CD14-positive monocyte (primary cell): Measurements from ENCODE around the gene TTC23L. TPM values are rescaled to one million over a fixed set of nuclear protein-coding genes. Genes with fewer than 3 reads are reported as not detected.

Source experiments
- DNase-seq, 3 donors: peaks; one replicate each; pipeline ENCODE4 v3.0.0-alpha.2; 2011 to 2022
- H2AFZ ChIP-seq: 2 replicates; pipeline ENCODE4 v1.6.0; 2012; ENCODE audit warnings: mild to moderate bottlenecking, low read depth, low read length, inconsistent platforms; ENCODE audit not compliant: insufficient read depth, poor library complexity, severe bottlenecking
- H3K27ac ChIP-seq, 2 donors: 1 replicate in 1 of 2; 2 replicates in 1 of 2; pipeline ENCODE4 v1.5.1; 2012 to 2013; ENCODE audit warnings: low read length in 2 of 2, control low read depth in 1 of 2, inconsistent platforms in 1 of 2, low read depth in 1 of 2, mild to moderate bottlenecking in 1 of 2
- H3K27me3 ChIP-seq, 2 donors: one replicate each; pipeline versions ENCODE4 v1.6.0 to v1.6.1; 2011 to 2013; ENCODE audit warnings: low read length in 2 of 2; ENCODE audit not compliant: control insufficient read depth in 2 of 2, insufficient read depth in 2 of 2
- H3K36me3 ChIP-seq, 2 donors: replicated peaks in 1 of 2; 1 replicate in 1 of 2; 2 replicates in 1 of 2; pipeline versions ENCODE4 v1.5.1 to v1.6.1; 2012 to 2013; ENCODE audit warnings: low read length in 2 of 2, control low read depth in 1 of 2, inconsistent platforms in 1 of 2, mild to moderate bottlenecking in 1 of 2; ENCODE audit not compliant: insufficient read depth in 2 of 2, control insufficient read depth in 1 of 2
- H3K4me1 ChIP-seq, 2 donors: 1 replicate in 1 of 2; 2 replicates in 1 of 2; pipeline versions ENCODE4 v1.5.1 to v1.6.1; 2012 to 2013; ENCODE audit warnings: low read length in 2 of 2, control low read depth in 1 of 2, inconsistent platforms in 1 of 2, mild to moderate bottlenecking in 1 of 2, moderate library complexity in 1 of 2; ENCODE audit not compliant: insufficient read depth in 2 of 2, control insufficient read depth in 1 of 2
- H3K4me2 ChIP-seq: replicated peaks from 2 replicates; pipeline ENCODE3; 2012; ENCODE audit warnings: low read length, moderate library complexity, mild to moderate bottlenecking; ENCODE audit not compliant: poor library complexity, severe bottlenecking; ENCODE audit errors: extremely low read depth
- H3K4me3 ChIP-seq, 3 experiments: fragments of 200-600 bp in 1 of 3; sonication (generic) in 1 of 3; replicated peaks in 1 of 3; 1 replicate in 2 of 3; 2 replicates in 1 of 3; pipeline ENCODE4 v1.5.1; 2011 to 2013; ENCODE audit warnings: low read length in 3 of 3, mild to moderate bottlenecking in 3 of 3, control low read depth in 2 of 3, low read depth in 2 of 3, inconsistent platforms in 1 of 3, moderate library complexity in 1 of 3
- H3K79me2 ChIP-seq: 2 replicates; pipeline ENCODE4 v1.6.0; 2012; ENCODE audit warnings: mild to moderate bottlenecking, control low read depth, inconsistent platforms, low read length, moderate library complexity; ENCODE audit not compliant: insufficient read depth
- H3K9ac ChIP-seq: 2 replicates; pipeline ENCODE4 v1.6.0; 2017; ENCODE audit warnings: low read length, mild to moderate bottlenecking; ENCODE audit not compliant: insufficient read depth, poor library complexity, severe bottlenecking
- H3K9me3 ChIP-seq, 2 donors: replicated peaks in 1 of 2; 1 replicate in 1 of 2; 2 replicates in 1 of 2; pipeline versions ENCODE4 v1.5.1 to v1.6.1; 2012 to 2013; ENCODE audit warnings: low read length in 2 of 2, control low read depth in 1 of 2; ENCODE audit not compliant: control insufficient read depth in 1 of 2, insufficient read depth in 1 of 2
- H4K20me1 ChIP-seq: 2 replicates; pipeline ENCODE4 v1.6.0; 2012; ENCODE audit warnings: mild to moderate bottlenecking, low read length, control low read depth, moderate library complexity; ENCODE audit not compliant: insufficient read depth
- H3K27ac Mint-ChIP-seq, 7 donors: one replicate each; pipeline ENCODE4 v1.8.0; 2020; ENCODE audit warnings: mild to moderate bottlenecking in 7 of 7, mixed read lengths in 7 of 7, moderate library complexity in 6 of 7, inconsistent platforms in 2 of 7
- H3K27me3 Mint-ChIP-seq, 3 donors: one replicate each; pipeline ENCODE4 v1.8.0; 2021 to 2022; ENCODE audit warnings: low read depth in 3 of 3, mild to moderate bottlenecking in 3 of 3, mixed read lengths in 3 of 3, moderate library complexity in 3 of 3, inconsistent platforms in 1 of 3
- H3K36me3 Mint-ChIP-seq, 2 donors: one replicate each; pipeline ENCODE4 v1.8.0; 2020; ENCODE audit warnings: mixed read lengths in 2 of 2, inconsistent platforms in 1 of 2, mild to moderate bottlenecking in 1 of 2
- H3K4me1 Mint-ChIP-seq: one replicate; pipeline ENCODE4 v1.8.0; 2020; ENCODE audit warnings: mild to moderate bottlenecking, mixed read lengths
- H3K4me3 Mint-ChIP-seq, 2 donors: one replicate each; pipeline ENCODE4 v1.8.0; 2020; ENCODE audit warnings: mild to moderate bottlenecking in 2 of 2, mixed read lengths in 2 of 2, moderate library complexity in 1 of 2
- H3K9me3 Mint-ChIP-seq, 7 donors: one replicate each; pipeline ENCODE4 v1.8.0; 2020 to 2022; ENCODE audit warnings: mixed read lengths in 7 of 7, mild to moderate bottlenecking in 6 of 7, moderate library complexity in 6 of 7, inconsistent platforms in 2 of 7
- WGBS: methylation state at CpG from one replicate; pipeline ENCODE4 v1.1.5; 2013; ENCODE audit warnings: missing lambda C conversion rate; ENCODE audit not compliant: insufficient coverage; 5-methylcytosine and 5-hydroxymethylcytosine counted together
- intact Hi-C, 2 donors: fragments of 100-400 bp; cut with micrococcal nuclease; formaldehyde crosslinking; loops; one replicate each; pipeline versions ENCODE4 v1.15.0 to v1.15.1; 2023
- polyA plus RNA-seq, 3 donors: library from polyadenylated mRNA; depleted of rRNA in 1 of 3; unstranded in 2 of 3; stranded (reverse) in 1 of 3; fragments of 300-500 nt in 2 of 3; fragments of >200 nt in 1 of 3; fragmentation: Illumina TruSeq in 2 of 3; gene quantifications; 1 replicate in 2 of 3; 2 replicates in 1 of 3; pipeline ENCODE4 v1.2.3, GENCODE V29; 2012 to 2021
- TF ChIP-seq, protein P1 (sequence below): fragments of 200-600 bp; IDR thresholded peaks from one replicate; pipeline ENCODE4 v1.8.0; 2022; ENCODE audit warnings: antibody characterized with exemption, mild to moderate bottlenecking

TTC23L gene
- polyA plus RNA-seq, 3 donors = not detected

DNA sequence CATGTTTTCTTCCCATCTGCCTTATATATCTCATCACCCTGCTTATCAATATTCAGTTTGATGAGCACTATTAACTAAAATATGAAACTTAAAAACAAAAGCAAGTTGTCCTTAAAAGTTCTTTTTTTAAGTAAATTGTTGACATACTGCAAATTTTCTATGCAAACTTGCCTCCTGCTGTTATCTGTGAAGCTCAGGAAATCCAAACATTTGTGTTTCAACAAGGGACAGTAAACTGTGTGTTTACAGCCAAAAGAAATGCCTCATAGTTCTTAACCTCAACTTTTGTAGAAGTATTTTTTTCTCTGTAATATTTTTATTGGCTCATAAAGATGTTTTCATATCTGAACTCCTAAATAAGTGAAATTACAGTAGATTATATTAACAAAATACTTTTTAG lies 7.7 kb upstream of the TTC23L start:
- Histone ChIP-seq H3K79me2 (no peaks in the 10 kb centered on the region), H4K20me1 (no peaks in the 10 kb centered on the region), H2AFZ (no peak overlapping the region), H3K27ac (no peak overlapping the region), H3K9ac (no peak overlapping the region), H3K4me2 (no peak overlapping the region), H3K9me3 (no peaks in the 10 kb centered on the region), H3K4me1 (no peaks in the 10 kb centered on the region), H3K4me3 (no peak overlapping the region), H3K36me3 (no peaks in the 10 kb centered on the region), H3K27me3 (no peaks in the 10 kb centered on the region)
- no peaks in the 10 kb centered on the region for H3K36me3 Mint-ChIP-seq
- peaks cover 0 to 7% (median 2%) of the 10 kb centered on the region in 3 donors for H3K27me3 Mint-ChIP-seq
- intact Hi-C loops = no loop called here
- no peak overlapping the region for H3K4me3 Mint-ChIP-seq
- no peak for DNase-seq
- TF ChIP-seq, protein P1, sequence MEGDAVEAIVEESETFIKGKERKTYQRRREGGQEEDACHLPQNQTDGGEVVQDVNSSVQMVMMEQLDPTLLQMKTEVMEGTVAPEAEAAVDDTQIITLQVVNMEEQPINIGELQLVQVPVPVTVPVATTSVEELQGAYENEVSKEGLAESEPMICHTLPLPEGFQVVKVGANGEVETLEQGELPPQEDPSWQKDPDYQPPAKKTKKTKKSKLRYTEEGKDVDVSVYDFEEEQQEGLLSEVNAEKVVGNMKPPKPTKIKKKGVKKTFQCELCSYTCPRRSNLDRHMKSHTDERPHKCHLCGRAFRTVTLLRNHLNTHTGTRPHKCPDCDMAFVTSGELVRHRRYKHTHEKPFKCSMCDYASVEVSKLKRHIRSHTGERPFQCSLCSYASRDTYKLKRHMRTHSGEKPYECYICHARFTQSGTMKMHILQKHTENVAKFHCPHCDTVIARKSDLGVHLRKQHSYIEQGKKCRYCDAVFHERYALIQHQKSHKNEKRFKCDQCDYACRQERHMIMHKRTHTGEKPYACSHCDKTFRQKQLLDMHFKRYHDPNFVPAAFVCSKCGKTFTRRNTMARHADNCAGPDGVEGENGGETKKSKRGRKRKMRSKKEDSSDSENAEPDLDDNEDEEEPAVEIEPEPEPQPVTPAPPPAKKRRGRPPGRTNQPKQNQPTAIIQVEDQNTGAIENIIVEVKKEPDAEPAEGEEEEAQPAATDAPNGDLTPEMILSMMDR = no peak
- H3K4me1 Mint-ChIP-seq = no peaks in the 10 kb centered on the region
- no peak overlapping the region for H3K27ac Mint-ChIP-seq
- H3K9me3 Mint-ChIP-seq = peaks cover 0 to 5% (median 0%) of the 10 kb centered on the region in 7 donors

DNA sequence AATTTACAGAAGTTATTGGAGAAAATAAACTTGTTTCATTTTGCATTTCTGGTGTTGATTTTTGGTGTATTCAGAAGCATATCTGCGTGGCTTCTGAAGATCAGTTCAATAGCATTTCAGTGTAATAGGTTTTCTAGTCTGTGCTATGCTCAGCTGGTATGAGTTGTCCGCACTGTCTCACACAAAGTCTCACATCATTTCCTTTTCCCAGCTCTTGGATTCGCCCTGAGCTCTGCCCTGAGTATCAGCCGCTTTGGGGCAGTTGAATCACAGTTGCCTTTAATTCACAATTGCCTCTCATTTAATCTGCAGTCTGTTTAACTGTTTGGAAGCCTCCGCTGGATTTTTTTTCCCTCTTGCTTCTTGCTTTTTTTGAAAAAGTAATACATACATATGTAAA lies 6.4 kb upstream of the TTC23L start:
- intact Hi-C loops = no loop called here
- H3K27me3 Mint-ChIP-seq = peaks cover 0 to 4% (median 2%) of the 10 kb centered on the region in 3 donors
- H3K4me3 ChIP-seq = no peak overlapping the region
- no peaks in the 10 kb centered on the region for H3K79me2 ChIP-seq
- no peaks in the 10 kb centered on the region for H4K20me1 ChIP-seq
- H3K9me3 Mint-ChIP-seq = peaks cover 0 to 5% (median 2%) of the 10 kb centered on the region in 7 donors
- H3K27ac ChIP-seq = no peak overlapping the region
- H3K9ac ChIP-seq = no peak overlapping the region
- H3K4me3 Mint-ChIP-seq = no peak overlapping the region
- H3K36me3 ChIP-seq = no peaks in the 10 kb centered on the region
- TF ChIP-seq, protein P1 = no peak
- no peaks in the 10 kb centered on the region for H3K27me3 ChIP-seq
- H2AFZ ChIP-seq = no peak overlapping the region
- no peak overlapping the region for H3K27ac Mint-ChIP-seq
- H3K9me3 ChIP-seq = no peaks in the 10 kb centered on the region
- H3K4me1 Mint-ChIP-seq = no peaks in the 10 kb centered on the region
- no peak for DNase-seq
- WGBS = no CpG with 5 or more reads among the region's 5 CpGs
- no peaks in the 10 kb centered on the region for H3K4me1 ChIP-seq
- H3K4me2 ChIP-seq = no peak overlapping the region
- no peaks in the 10 kb centered on the region for H3K36me3 Mint-ChIP-seq
